RPMI7951 (cell line): ENCODE data around the gene KLHL21. TPM values are rescaled to one million over a fixed set of nuclear protein-coding genes. Genes with fewer than 3 reads are reported as not detected.
A peak's percentile ranks its signal among the peaks of the same experiment; 100 is the strongest.
"Not testable (repeated sequence)": the region's sequence is repeated elsewhere in the genome, so short reads cannot be mapped to it uniquely, and the experiment has no call there.

Experiments
- DNase-seq: peaks from one replicate; pipeline ENCODE4 v3.0.0-alpha.2; 2012; ENCODE audit warnings: low read depth
- total RNA-seq: library from RNA; depleted of rRNA; stranded (reverse); fragments of >200 nt; shearing (Covaris generic); gene quantifications from 2 replicates; pipeline ENCODE4 v1.2.3, GENCODE V29; 2014

The KLHL21 gene
- total RNA-seq, 1 experiment from 2014 or later, result 11.1 TPM

DNA sequence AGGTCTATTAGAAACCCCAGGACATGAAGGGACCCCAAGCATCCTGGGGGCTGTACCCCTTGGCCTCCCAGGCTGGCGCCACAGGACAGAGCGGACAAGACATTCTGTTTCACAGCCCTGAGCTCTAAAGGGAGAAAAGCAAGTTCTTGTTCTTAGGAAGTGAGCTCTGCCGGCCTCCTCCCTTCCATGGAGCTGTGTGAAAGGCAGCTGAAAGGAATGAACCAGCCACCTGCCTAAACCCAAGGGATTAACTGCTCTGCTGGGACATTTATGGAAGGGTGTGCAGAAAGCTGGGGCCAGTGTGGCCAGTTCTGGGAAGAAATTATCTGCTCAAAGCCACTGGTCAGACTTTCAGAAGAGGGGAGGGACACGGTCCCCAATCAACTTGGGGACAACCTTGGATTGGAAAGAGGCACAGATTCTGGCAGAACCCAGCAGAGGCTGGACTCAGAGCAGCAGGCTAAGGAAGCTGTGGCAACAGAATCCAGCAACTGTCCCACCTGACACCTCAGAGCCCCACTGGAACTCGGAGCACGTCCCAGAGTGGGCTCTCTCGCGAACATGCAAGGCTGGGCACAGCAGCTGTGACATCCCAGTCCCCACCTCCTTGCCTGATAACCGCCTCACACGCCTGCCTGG lies 2.1 kb downstream of the KLHL21 start:
- DNase-seq, result peak; percentile 28

DNA sequence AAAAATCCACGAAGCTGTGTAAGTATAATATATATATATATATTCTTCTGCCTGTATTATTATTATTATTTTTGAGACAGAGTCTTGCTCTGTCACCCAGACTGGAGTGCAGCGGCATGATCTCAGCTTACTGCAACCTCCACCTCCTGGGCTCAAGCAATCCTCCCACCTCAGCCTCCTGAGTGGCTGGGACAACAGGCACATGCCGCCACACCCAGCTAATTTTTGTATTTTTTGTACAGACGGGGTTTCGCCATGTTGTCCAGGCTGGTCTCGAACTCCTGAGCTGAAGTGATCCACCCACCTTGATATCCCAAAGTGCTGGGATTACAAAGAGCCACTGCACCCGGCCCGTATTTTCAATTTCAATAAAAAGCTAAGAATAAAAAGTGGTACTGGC lies 2.7 kb downstream of the KLHL21 start:
- not testable (repeated sequence) for DNase-seq

GRCh38 chr1:6599141-6599975 lies 3.3 kb downstream of the KLHL21 start:
- no peak for DNase-seq

DNA sequence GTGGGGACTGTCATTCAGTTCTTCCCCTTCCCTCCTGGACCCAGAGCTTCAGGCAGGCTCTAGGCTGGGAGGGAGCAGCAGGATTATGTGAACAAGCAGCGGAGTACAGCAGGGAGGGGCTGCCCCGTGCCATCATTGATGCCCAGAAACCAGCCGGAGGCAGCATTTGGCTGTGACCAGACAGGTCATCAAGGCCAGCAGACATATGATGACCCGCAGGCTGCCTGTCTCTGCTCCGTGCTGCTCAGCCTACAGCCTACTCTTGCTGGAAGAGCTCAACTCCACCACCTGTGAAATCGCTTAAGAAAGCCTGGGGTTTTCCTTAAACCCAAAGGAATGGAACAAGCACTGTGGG lies 4.9 kb downstream of the KLHL21 start:
- DNase-seq, result no peak

- DNase-seq, result no peak
These were observed 5.5 kb downstream of the KLHL21 start for GRCh38 chr1:6596886-6597776.

DNA sequence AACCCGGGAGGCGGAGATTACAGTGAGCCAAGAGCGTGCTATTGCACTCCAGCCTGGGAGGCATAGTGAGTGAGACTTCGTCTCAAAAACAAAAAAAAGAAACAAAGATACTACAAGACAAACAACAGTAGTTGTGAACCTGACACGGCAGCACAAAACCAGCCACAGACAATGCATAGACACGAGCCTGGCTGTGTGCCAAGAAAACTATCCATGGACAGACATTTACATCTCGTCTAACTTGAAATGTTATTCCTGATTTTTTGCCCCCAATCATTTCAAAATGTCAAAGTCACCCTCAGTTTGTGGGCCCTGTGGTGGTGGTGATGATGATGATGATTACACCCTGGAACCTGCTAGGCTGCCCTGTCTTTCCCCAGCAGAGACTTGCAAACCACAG lies 6.3 kb downstream of the KLHL21 start:
- DNase-seq, result no peak

- no peak for DNase-seq
These were observed 7.5 kb downstream of the KLHL21 start for GRCh38 chr1:6594977-6595740.

- DNase-seq, result no peak
These were observed 8.9 kb downstream of the KLHL21 start for GRCh38 chr1:6593810-6594209.

DNA sequence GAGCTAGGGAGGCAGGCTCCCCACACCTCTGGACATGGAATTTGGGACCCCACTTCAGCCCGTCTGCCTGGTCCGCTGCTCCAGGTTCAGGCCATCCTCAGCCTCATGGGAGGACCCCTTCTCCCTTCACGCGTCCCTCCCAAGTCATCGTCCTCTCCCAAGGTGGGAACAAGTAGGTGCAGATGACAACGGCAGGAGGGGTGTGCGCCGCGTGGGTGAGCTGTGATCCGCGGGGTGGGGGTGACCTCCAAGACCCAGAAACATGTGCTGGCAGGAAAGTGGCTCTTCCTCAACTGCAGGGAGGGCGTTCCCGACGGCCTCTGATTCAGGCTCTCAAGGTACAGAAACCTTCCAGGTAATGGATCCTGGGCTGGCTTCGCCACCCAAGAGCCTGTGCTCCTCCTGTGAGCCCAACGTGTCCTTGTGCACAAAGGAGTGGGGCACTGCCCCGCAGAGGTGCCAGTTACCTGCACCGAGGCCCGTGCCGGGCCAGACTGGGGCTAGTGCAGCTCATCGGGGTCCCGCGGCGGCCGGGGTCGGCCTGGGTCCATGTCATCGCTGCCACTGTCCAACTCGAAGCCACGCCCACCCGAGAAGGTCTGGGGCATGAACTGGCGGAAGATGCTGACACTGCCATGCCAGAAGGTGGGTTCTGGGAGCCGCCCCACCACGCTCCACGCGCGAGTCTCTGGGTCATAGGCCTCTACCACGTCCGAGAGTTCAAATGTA lies 9.6 kb downstream of the KLHL21 start:
- DNase-seq, result no peak

- no peak for DNase-seq
These were observed 10.2 kb downstream of the KLHL21 start for GRCh38 chr1:6592441-6592840.

- no peak for DNase-seq
These were observed 11.0 kb downstream of the KLHL21 start for GRCh38 chr1:6591644-6592043.

- DNase-seq, result no peak
These were observed 11.4 kb downstream of the KLHL21 start for GRCh38 chr1:6591222-6591621.

DNA sequence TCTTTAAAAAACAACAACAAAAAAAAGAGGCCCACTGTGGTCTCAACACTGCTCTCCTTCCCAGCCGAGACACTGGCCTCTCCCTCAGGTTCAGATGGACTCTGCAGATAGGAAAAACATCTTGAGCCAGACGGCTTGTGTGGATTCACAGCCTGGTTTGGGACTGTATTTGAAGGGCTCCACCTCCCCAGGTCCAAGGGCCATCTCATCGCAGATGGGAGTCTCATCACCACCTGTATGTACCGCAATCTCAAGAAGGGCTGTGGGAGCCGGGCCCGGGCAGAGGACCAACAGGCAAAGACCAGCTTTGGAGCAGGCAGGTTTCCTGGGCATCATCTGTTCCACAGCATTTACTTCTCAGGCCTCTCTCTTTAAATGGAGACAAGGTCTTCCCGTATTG lies 12.6 kb downstream of the KLHL21 start:
- no peak for DNase-seq

- no peak for DNase-seq
These were observed 13.7 kb downstream of the KLHL21 start for GRCh38 chr1:6588893-6589520.

DNA sequence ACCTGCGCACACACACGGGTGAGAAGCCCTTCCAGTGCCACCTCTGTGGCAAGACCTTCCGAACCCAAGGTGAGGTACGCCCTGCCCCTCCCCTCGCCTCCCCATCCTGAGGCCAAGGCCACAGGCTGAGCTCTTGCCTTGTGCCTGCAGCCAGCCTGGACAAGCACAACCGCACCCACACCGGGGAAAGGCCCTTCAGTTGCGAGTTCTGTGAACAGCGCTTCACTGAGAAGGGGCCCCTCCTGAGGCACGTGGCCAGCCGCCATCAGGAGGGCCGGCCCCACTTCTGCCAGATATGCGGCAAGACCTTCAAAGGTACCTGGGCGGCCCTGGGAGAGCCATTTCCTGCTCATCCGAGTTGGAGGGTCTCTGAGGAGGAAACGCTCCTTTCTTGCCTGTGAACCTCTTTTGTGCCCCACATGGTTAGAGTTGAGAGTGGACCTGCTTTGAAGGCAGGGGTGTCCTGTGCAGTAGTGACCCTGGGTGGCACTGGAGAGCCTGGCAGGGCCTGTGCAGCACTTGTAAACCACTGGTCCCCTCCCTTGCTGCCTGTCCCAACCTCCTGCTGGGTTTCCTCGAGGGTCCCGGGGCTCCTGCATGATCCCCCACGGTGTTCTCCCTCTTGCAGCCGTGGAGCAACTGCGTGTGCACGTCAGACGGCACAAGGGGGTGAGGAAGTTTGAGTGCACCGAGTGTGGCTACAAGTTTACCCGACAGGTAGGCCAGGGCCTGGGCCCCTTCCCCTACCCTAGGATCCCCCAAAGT lies 14.4 kb downstream of the KLHL21 start:
- no peak for DNase-seq

- no peak for DNase-seq
These were observed 15.2 kb downstream of the KLHL21 start for GRCh38 chr1:6587261-6588005.

DNA sequence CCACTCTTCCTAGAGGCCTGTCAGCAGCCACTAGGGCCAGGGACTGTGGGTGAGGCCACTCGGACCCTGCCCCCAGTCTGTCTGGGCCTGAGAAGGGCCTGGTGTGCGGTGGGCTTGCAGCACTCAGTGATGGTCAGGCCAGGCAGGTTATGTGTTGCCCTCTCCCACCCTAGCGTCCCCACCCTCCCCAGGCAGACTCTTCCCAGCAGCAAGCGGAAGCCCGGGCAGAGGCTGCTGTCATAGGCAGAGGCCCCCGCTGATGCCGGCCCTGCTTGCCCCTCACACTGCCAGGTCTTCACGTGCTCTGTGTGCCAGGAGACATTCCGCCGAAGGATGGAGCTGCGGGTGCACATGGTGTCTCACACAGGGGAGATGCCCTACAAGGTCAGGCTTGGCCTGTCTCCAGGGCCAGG lies 16.3 kb downstream of the KLHL21 start:
- no peak for DNase-seq

- DNase-seq, result no peak
These were observed 16.8 kb downstream of the KLHL21 start for GRCh38 chr1:6585841-6586240.
